Activated CD8-positive, alpha-beta memory T cell treated with anti-CD3 and anti-CD28 coated beads, Interleukin-2, amount 50 U/mL, for 1 hour (primary cell): Measurements from ENCODE around the gene APCS.

Source experiments
- DNase-seq: peaks from one replicate; pipeline ENCODE4 v3.0.0-alpha.2; 2020; ENCODE audit errors: extremely low read depth

The APCS gene, protein sequence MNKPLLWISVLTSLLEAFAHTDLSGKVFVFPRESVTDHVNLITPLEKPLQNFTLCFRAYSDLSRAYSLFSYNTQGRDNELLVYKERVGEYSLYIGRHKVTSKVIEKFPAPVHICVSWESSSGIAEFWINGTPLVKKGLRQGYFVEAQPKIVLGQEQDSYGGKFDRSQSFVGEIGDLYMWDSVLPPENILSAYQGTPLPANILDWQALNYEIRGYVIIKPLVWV

DNA sequence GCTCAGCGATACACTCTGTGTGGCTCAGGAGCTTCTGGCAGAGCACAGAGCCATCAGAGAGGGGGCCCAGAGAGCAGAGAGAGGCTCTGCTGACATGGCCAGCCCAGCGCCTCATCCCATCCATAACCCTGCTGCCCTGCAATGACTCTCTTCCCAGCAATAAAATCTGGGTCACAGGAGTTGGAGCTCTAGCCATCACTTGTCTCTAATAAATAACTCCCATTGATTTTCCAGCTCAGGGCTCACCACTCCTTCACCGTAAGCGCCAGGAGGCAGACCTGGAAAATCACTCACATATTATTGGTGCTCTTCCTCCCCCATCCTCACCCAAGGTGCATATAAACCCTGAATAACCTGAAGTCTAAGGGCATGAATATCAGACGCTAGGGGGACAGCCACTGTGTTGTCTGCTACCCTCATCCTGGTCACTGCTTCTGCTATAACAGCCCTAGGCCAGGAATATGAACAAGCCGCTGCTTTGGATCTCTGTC is at the start of gene APCS:
APCS (plus strand) TSS at position 366 of the 491 bp plus-strand sequence; CDS start at position 462, 96 bp downstream.
- DNase-seq, result no peak

DNA sequence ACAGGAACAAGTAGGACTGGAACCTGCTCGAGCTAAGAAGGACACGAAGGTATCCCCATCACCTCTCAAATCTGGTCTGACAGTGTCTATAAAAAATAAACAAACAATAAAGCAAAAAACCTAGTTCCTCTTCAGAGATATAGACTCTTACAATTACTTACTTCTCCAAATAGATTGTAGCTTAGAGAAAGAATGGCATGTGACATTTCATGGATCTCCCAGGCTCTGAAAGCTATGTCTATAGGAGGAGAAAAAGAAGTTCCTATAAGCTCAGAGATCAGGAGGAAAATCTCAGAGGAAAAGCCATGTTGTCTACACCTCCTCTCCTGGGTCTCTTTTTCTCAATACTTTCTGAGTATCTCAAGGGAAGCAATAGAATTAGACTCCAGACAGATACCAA is 39.5 kb upstream of the APCS start:
- DNase-seq, result no peak

DNA sequence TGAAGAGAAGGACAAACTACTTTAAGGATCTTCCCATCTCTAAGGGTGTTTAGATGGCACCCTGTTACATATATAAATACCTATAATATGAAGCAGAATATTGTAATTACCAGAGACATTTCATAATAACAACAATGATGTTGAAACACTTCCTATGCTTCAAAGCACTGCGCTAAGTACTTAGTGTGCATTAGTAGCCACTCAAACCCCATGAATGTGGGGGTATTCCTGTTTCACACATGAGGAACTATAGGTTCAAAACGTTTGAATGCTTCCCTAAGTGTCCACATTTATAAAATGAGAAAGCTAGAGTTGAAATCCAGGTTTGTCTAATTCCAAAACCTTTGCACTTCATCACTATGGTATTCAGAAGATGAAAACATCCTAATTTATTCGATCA is 33.4 kb upstream of the APCS start:
- no peak for DNase-seq

DNA sequence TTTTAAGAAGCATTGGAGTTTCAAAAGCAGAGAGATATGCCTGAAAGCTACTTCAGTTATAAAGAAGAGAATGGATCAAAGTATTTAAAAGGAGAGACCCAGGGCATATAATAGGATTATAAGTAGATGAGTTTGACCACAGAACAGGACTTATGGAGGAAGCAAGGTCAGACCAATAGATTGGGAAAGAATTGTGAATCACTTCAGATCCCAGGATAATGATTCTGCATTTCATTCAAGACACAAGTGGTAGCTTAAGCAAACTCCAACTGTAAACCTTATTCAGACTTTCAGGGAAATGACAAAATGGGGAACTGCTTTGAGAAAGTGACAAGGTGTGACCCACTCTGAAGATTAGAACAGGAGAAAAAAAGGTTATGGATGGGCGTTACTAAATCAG is 32.9 kb upstream of the APCS start:
- DNase-seq, result no peak

DNA sequence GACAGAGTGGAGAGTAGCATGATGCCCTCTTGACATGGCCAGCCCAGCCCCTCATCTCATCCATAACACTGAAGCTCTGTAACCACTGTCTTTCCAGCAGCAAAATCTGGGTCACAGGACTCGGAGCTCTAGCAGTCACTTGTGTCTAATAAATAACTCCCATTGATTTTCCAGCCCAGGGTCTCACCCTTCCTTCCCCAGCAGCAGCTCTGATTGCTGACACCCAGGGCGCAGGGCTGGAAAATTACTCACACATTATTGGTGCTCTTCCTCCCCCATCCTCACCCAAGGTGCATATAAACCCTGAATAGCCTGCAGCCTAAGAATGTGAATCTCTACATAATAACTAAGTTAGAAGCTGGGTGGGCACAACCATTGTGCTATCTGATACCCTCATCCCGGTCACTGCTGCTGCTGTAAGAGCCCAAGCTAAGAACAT is 30.7 kb upstream of the APCS start:
- no peak for DNase-seq

DNA sequence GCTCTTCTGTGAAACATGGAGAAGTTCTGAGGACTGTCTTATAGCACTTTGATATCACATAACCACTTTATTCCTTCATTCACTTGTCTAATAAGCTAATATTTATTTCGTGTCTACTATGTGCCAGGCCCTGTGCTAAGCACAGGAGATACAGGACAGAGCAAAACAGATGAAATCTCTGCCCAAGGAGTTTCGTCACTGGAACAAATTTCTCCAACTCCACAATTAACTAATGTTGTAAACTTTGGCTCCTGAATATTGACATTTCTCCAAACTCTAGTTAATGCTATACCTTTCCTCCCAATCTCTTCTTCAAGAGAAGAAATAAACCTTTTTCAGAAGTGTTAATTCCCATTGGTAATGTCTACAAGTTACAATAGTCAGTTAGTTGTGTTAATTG is 27.0 kb upstream of the APCS start:
- no peak for DNase-seq

DNA sequence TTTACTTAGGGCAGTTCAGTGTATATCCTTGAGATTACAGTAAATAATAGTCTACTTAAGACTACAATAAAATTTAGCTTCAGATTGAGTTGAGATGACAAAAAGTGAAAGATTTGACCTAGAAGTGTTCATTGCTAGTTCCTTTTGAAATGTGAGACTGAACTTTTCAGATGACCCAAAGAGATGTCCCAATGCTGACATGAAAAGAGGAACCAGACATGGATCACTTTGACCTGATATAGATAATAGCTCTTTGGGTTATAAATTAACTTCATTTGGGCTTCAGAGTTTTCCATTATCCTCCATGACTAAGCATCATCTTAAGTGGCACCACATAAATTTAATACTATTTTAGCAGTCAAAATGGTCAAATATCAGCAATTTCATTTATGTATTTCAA is 26.1 kb upstream of the APCS start:
- DNase-seq, result no peak

DNA sequence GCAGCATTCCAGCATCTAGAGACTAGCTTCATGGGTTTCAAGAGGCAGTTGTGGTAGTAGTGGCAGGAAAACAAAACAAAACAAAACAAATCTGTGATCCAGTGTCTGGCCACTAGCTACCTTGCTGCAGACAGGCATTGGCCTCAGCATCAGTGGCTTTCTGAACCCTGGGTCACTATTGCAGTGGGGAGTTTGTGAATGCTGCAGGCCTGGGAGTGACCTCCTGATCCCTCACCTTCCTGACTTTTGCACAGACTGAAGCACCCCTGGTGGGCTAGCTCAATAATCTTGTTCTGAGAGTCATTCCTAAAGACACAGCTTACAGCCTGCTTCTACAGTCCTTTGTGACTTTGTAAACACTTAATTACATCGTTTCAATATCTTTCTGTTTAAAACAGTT is 24.9 kb upstream of the APCS start:
- no peak for DNase-seq

DNA sequence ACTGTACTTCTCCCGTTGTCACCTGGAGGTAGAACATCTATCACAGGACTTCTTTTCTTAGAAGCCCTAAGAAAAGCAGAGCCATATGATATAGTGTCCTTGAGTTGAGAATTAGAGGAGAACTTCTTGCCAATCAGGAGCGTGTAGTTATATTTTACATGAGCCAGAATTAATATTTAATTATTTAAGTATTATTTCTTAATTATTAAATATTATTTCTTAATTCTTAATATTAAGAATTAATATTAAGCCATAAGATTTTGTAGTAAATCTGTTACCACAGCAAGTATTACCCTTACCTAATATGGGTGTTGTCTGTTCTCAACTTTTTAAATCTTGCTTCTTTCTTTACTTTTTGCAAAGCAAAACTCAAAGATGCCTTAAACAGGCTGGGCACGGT is 10.2 kb upstream of the APCS start:
- DNase-seq, result no peak

DNA sequence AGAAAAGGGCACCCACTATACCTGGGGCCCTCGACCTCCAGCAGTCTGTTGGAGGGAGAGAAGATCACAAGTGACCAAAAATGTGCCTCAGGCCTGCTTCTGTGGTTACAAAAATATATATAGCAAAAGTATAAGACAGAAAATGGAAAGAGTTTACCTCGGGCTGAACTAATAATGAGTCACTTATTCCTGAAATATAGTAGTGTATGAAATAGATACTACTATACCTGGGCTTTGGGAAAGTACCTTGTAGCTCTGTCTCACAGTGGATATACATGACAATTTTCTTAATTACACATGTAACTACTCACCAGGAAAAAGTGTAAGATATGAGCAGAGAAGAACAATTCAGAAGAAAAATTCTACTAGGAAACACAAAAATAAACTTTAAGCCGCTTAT is 7.3 kb upstream of the APCS start:
- no peak for DNase-seq

DNA sequence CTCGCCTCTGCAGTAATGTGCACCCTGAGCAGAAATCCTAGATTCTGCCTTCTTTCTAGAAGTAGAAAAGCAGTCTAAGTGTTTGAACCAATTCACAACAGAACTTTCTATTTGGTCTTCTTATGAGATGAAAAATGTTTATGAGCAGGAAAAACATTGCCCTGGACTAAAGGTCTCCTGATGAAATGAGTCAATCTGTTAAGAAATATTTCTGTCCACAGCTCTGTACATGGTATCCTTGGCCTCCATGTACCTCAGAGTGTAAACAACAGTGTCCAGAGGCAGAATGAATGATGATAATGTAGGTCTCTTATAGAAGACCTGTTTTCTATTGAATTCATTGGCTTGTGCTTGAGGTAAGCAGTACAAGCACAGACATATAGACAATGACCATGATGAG is 6.2 kb upstream of the APCS start:
- no peak for DNase-seq

DNA sequence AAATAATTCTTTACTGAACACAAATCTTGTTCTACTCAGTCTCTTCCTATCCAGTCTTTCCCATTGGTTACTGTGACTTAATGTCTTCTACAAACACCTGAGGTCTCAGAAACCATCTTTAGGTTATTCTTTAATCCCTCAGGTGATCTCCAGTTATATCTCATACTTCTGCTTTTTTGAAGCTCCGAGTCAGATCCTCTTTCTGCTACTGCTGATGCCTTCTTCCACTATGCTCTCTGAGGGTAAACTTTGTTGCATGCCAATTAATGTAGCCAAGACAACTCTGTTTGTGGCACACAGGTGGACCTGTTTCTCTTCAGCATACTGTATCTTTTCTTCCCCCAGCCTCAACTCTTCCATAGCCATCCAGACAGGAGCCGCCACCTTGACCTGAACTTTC is 3.1 kb upstream of the APCS start:
- DNase-seq, result no peak

DNA sequence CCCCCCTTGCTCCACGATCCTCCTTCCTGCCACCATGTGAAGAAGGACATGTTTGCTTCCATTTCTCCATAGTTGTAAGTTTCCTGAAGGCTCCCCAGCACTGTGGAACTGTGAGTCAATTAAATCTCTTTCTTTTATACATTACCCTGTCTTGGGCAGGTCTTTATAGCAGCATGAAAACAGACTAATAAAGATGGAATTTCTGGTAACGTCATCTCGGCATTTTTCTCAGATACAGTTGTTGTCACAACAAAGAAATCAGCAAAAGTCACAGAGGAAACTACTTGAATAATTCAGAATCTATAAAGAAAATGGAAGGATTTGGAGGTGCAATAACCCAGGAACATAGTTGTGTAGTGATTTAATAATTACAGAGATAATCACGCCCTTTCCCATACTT is 4.4 kb downstream of the APCS start:
- DNase-seq, result no peak

DNA sequence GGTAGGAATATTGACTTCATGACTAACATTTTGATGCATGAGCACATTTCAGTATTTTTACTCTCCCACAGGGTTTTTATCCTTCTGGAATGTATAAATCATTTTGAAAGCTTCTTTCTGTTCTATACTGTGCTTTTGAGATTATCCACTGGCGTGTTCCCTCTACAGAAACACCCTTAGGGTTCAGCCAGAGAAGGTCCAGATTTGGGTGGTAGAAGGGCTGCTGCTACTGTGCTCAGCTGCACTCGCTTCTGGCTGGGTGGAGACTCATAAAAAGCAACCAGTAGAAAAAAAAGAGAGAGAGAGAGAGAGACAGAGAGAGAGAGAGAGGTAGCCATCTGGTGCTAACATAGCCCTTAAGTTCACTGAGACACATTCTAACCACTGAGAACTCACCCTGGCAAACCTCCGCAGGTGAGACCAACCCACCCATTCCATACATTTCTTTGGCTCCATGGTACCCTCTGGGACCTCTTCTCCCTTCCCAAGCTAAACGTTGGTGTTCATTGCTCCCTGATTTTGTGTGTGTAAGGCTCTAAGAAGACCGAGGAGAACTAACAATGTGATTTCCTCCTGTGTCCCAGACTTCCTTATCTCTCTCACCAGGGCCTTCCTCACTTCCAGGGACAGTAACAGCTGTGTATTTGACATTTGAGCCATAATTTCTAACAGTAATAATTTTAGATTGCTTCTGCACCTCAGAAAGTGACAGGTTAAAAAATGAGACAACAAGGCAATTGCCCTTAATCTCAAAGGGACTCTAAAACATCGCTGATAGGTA is 7.2 kb downstream of the APCS start:
- no peak for DNase-seq

DNA sequence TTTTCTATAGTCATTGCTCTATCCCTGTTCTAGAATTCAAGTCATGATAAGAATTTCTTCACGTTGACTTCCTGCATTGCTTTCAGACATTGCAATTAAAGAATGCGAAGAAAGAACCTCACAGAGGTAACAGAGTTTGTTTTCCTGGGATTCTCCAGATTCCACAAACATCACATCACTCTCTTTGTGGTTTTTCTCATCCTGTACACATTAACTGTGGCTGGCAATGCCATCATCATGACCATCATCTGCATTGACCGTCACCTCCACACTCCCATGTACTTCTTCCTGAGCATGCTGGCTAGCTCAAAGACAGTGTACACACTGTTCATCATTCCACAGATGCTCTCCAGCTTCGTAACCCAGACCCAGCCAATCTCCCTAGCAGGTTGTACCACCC is 10.6 kb downstream of the APCS start:
- no peak for DNase-seq

DNA sequence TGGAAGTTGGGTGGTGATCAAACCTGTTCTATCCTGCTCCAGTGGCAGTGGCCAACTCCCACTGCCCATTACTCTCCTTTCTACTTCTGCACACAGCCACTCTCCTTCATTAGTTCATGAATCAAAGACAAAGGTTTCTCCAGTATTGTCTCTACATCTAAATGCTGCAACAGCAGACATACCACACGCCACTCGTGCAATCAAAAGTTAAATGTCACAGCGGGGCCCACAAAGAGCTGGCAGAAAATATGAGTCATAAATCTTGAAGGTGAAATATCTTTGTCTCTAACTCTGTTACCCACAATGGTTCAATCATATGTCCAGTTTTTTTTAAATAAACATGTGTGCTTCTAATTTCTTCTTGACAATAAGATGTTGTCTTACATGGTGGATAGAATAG is 13.3 kb downstream of the APCS start:
- no peak for DNase-seq

DNA sequence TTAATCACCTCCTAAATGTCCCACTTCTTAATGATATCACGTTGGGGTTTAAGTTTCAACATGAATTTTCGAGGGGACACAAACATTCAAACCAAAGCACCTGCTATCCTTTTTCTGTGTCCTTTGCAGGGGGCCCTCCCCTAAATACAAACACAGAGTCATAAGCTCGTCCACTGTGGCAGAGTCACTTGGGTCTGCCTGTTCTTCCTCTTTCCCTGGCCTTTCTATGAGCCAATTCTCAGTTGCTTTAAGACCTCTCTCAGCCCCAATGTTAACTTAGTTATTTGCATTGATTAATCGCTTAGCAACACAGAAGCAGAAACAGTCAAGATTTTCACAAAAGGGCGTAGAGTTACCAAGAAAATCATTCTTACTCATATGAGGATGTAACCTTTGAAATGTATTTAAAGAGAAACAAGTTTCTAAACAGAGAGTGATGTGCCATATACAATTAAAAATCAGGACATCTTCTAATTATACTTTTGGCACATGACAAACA is 14.9 kb downstream of the APCS start:
- DNase-seq, result no peak

DNA sequence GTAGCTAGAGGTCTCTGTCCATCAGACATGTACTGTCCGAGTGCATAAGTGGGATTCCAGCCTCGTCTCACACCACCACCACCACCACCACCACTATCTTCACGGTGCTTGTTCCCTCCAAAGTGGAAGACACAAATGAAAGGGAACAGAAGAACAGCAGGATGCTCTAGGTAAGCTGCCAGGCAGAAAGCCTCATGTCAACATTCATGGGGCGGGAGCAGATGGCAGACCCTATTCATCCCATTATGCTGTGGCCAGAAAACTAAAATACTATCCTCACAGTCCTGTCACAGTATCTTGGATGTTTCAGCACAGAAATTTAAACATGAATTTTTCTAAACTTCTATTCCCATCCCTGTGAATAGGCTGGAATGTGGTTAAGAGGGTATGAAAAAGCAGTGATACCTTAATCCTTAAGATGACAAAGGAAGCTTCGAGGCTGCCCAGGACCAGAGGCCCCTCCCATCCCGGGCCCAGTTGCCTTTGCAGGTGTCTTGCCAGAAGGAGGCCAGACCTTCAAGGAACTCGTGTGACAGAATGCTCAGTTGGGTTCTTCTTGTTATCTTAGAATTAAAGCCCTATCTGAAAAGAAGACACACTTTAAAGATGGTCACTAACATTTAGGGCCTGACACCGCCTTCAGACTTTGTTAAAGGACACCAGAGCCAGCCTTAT is 24.7 kb downstream of the APCS start:
- no peak for DNase-seq

DNA sequence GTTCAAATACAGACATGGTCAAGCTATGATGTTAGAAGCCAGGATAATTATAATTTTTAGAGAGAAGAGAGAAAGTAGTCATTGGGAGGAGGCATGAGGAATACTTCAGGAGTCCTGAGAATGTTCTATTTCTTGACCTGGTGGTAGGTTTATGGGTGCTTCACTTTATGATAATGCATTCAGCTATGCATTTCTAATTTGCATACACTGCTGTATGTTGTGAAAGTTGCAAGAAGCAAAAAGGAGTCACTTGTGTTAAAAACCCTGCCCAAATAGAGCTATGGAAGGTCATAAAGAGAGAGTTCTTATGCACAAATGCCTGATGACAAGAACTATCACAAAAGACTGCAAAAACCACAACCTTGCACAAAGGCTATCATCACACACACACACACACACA is 45.3 kb downstream of the APCS start:
- DNase-seq, result no peak
